IPS DF 6.9 (cell line): ENCODE results near the gene PATE3.

Source experiments
- DNase-seq: peaks from one replicate; pipeline ENCODE4 v3.0.0-alpha.2; 2013; ENCODE audit warnings: low read depth, low spot score
- H3K27ac ChIP-seq: one replicate; pipeline ENCODE4 v1.5.1; 2013; ENCODE audit warnings: low read length, control low read depth
- H3K27me3 ChIP-seq: 2 replicates; pipeline ENCODE4 v1.6.1; 2013; ENCODE audit warnings: mild to moderate bottlenecking, low read length; ENCODE audit not compliant: control insufficient read depth, insufficient read depth
- H3K36me3 ChIP-seq: 2 replicates; pipeline ENCODE4 v1.6.1; 2013; ENCODE audit warnings: low read length; ENCODE audit not compliant: control insufficient read depth, insufficient read depth
- H3K4me1 ChIP-seq: 2 replicates; pipeline ENCODE4 v1.6.1; 2013; ENCODE audit warnings: low read length; ENCODE audit not compliant: control insufficient read depth, insufficient read depth
- H3K4me3 ChIP-seq: 2 replicates; pipeline ENCODE4 v1.5.1; 2013; ENCODE audit warnings: mild to moderate bottlenecking, low read length
- H3K9me3 ChIP-seq: 2 replicates; pipeline ENCODE4 v1.6.1; 2013; ENCODE audit warnings: low read length, inconsistent platforms; ENCODE audit not compliant: control insufficient read depth, insufficient read depth
- WGBS: extraction: QIAGEN DNeasy Blood & Tissue Kit; methylation state at CpG from one replicate; pipeline ENCODE4 v1.1.7; 2013; ENCODE audit warnings: mixed read lengths, missing lambda C conversion rate; ENCODE audit not compliant: insufficient read length, insufficient coverage; 5-methylcytosine and 5-hydroxymethylcytosine counted together

Gene PATE3

DNA sequence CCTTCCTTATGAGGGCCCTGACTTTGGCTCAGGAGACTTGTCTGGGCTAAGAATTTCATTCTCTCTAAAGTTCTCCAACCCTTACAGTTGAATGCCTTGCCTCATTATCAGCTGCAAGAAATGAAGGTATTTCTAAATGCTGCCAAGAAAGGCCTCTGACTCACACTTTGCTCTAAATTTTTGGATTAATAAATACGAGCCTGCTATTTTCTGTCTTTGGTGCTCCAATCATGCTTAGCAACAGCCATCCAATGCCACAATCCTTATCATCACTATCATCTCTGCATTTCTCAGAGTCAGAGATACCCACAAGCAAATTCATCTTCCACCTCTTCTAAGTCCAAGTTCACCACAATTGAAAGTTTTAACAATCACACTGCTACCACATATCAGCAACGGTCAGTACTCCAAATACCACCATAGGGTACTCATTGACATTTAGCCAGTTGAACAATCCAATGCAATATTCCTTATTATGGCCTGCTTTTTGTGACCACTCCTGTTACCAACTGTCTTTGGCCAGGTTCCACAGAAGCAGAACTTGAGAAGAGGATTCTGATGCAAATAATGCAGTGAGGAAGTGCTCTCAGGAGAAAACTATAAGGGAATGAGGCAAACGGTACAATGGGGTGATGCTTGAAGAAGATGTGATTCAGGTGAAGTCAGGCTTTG, 15.0 kb upstream of the PATE3 start:
- H3K27ac ChIP-seq, result no peak overlapping the region
- WGBS, result no CpG with 5 or more reads among the region's 3 CpGs
- H3K4me1 ChIP-seq, result no peaks in the 10 kb centered on the region
- DNase-seq, result no peak
- no peaks in the 10 kb centered on the region for H3K36me3 ChIP-seq
- H3K4me3 ChIP-seq, result no peak overlapping the region
- H3K27me3 ChIP-seq, result no peaks in the 10 kb centered on the region; the same call in 1 of the 2 replicates
- no peaks in the 10 kb centered on the region for H3K9me3 ChIP-seq

DNA sequence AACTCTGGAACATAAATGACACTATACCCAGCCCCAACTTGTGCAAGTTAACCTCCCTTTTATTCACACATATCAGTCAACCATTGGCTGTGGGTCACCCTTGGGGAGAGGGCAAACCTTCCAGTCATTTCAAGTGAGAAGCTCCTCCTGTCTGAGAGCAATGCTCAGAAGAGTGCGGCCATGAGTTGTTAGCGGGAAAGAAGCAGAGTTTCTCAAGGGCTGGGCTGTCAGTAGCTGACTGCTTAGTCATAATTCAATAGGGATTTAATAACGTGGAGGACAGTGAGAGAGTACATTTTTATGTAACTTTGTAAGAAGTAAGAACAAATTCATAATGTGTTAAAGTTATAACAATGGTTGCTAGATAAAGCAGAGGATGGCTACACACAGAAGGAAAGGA, 14.4 kb upstream of the PATE3 start:
- H3K27me3 ChIP-seq, result no peaks in the 10 kb centered on the region; the same call in 1 of the 2 replicates
- H3K9me3 ChIP-seq, result no peaks in the 10 kb centered on the region
- H3K27ac ChIP-seq, result no peak overlapping the region
- H3K36me3 ChIP-seq, result no peaks in the 10 kb centered on the region
- DNase-seq, result no peak
- no peak overlapping the region for H3K4me3 ChIP-seq
- no CpG with 5 or more reads among the region's 3 CpGs for WGBS
- H3K4me1 ChIP-seq, result no peaks in the 10 kb centered on the region

DNA sequence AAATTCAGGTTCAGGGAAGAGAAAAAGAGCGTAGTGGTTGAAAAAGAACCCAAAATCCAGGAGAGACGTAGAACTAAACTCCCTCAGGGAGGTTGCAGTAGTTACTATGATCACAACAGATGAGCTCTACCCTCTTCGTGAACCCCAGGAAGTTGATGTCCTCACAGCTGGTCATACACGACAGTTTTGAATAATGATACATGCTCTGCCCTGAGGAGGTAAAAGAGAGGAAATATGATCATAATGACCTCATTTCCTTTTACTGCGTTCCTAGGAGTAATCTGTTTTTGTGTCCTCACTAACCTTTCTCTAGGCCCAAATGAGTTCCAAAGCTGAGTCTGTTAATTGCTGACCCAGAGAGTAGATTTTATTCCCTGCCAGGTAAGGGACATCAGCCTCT, 10.6 kb upstream of the PATE3 start:
- WGBS, result no CpG with 5 or more reads among the region's 5 CpGs
- no peaks in the 10 kb centered on the region for H3K36me3 ChIP-seq
- no peaks in the 10 kb centered on the region for H3K9me3 ChIP-seq
- no peak for DNase-seq
- H3K27me3 ChIP-seq, result no peaks in the 10 kb centered on the region
- H3K27ac ChIP-seq, result no peak overlapping the region
- H3K4me3 ChIP-seq, result no peak overlapping the region
- no peaks in the 10 kb centered on the region for H3K4me1 ChIP-seq

DNA sequence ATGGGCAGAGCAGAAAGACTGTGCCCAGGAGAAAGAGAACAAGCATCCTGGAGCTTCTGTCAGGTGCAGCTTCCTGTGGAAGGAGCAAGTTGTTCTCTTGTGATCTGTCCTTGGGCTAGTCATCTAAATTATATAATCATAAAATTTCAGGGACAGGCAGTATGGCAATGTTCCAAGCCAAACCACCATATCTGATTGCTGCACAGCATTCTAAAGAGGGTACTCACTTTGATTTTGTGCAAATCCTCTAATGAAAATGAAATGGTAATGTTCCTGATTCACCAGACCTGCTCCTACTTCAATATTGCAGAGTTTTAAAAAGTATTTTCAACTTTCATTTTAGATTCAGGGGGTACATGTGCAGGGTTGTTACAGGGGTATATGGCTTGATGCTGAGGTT, 9.2 kb upstream of the PATE3 start, which contains the start of gene PATE2:
Gene PATE2 (minus strand): TSS at position 101 of the 400 bp plus-strand sequence. CDS start 55 bp downstream, at position 46.
- no peaks in the 10 kb centered on the region for H3K4me1 ChIP-seq
- no peak for DNase-seq
- no peak within 1 kb of the TSS for H3K27ac ChIP-seq
- H3K9me3 ChIP-seq, result no peaks in the 10 kb centered on the region
- no peak within 1 kb of the TSS for H3K4me3 ChIP-seq
- no peaks in the 10 kb centered on the region for H3K27me3 ChIP-seq
- no peaks in the 10 kb centered on the region for H3K36me3 ChIP-seq

DNA sequence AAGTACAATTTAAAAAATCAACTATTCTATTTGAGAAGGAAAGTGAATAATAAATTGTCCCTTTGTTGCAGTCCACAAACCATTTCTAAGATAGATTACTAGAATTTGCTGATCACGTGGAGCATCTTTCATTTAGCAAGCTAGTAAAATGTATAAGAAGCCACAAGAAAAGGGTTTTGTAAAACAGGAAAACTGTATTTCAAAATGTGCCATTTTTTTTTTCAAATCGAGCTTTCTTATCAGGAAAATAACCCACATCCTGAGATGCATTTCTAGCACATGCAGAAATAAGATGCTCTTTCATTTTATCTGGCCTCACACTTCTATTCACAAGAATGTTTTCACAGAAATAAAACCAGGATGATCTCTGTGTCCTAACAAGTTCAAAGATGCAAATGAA, 3.2 kb upstream of the PATE3 start:
- Histone ChIP-seq H3K9me3 (no peaks in the 10 kb centered on the region), H3K27ac (no peak overlapping the region), H3K27me3 (no peaks in the 10 kb centered on the region), H3K4me3 (no peak overlapping the region), H3K4me1 (no peaks in the 10 kb centered on the region), H3K36me3 (no peaks in the 10 kb centered on the region)
- no peak for DNase-seq
- WGBS, result no CpG with 5 or more reads among the region's 2 CpGs

DNA sequence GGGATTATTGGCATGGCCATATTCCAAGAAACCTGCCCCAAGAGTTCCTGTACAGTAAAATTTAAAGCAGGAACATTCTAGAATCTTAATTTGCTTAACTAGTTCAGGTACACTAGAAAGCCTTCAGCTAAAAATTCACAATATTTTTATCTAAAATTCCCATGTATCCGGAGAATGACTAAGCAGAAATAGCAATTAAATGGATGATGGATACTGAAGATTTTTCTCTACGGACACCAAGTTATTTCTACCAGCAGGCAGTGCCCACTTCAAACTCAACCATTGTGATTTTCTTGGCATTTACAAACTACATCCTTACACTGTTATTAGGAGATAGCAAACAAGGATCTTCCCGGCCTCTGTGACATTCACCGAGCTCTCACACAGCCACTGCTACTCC, 2.9 kb downstream of the PATE3 start:
- H3K9me3 ChIP-seq, result no peaks in the 10 kb centered on the region
- H3K4me3 ChIP-seq, result no peak overlapping the region
- no CpG with 5 or more reads among the region's 4 CpGs for WGBS

DNA sequence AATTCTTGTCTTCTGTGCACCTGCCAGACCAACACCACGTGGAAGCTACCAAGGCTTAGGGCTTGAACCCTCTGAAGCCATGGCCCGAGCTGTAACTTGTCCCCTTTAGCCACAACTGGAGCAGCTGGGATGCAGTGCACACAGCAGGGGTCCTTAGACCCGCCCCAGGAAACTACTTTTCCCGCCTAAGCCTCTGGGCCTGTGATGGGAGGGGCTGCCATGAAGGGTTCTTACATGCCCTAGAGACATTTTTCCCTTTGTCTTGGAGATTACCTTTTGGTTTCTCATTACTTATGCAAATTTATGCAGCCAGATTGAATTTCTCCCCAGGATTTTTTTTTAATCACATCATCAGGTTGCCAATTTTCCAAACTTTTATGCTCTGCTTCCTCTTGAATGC, 9.7 kb downstream of the PATE3 start:
- no peak overlapping the region for H3K27ac ChIP-seq
- no CpG with 5 or more reads among the region's 4 CpGs for whole genome bisulfite sequencing

More for the DNA sequence above, 2.9 kb downstream of the PATE3 start:
- H3K27me3 ChIP-seq, result no peaks in the 10 kb centered on the region
- DNase-seq, result no peak
- H3K36me3 ChIP-seq, result no peaks in the 10 kb centered on the region
- no peak overlapping the region for H3K27ac ChIP-seq
- H3K4me1 ChIP-seq, result no peaks in the 10 kb centered on the region

DNA sequence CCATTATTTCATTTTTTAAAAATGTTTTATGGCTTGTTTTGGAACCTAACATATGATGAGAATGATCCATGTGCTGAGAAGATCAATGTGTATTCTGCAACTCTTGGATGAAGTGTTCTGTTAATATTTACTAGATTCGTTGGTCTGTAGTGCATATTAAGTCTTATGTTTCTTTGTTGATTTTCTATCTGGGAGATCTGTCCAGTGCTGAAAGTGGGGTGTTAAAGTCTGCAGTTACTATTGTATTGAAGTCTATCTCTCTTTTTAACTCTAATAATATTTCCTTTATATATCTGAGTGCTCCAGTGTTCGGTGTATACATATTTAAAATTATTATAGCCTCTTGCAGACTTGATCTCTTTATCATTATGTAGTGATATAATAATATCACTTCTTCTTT, 11.9 kb downstream of the PATE3 start:
- no peak for DNase-seq
- H3K4me3 ChIP-seq, result no peak overlapping the region
- WGBS, result no CpG with 5 or more reads among the region's 2 CpGs
- no peaks in the 10 kb centered on the region for H3K36me3 ChIP-seq
- no peak overlapping the region for H3K27ac ChIP-seq
- no peaks in the 10 kb centered on the region for H3K27me3 ChIP-seq
- peaks cover 2% of the 10 kb centered on the region; the same call in 1 of the 2 replicates for H3K4me1 ChIP-seq
- no peaks in the 10 kb centered on the region for H3K9me3 ChIP-seq

More for the DNA sequence above, 9.7 kb downstream of the PATE3 start:
- H3K4me3 ChIP-seq, result no peak overlapping the region
- H3K4me1 ChIP-seq, result peaks cover 2% of the 10 kb centered on the region; the same call in 1 of the 2 replicates
- no peaks in the 10 kb centered on the region for H3K27me3 ChIP-seq
- H3K36me3 ChIP-seq, result no peaks in the 10 kb centered on the region
- H3K9me3 ChIP-seq, result no peaks in the 10 kb centered on the region
- no peak for DNase-seq

DNA sequence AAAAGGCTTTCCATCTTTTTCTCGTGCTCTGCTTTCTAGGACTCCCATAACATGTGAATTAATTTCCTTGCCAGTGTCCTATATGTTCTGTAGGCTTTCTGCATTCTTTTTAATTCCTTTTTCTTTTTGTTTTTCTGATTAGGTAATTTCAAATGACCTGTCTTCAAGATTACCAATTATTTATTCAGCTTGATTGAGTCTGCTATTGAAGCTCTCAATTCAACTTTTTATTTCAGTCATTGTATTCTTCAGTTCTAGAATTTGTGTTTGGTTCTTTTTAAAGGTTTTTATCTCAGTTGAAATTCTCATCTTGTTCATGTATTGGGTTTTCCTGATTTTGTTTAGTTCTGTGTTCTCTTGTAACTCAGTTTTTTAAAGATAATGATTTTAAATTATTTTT, 14.5 kb downstream of the PATE3 start:
- Histone ChIP-seq H3K4me3 (no peak overlapping the region), H3K27me3 (no peaks in the 10 kb centered on the region), H3K4me1 (peaks cover 2% of the 10 kb centered on the region; the same call in 1 of the 2 replicates), H3K9me3 (no peaks in the 10 kb centered on the region), H3K36me3 (no peaks in the 10 kb centered on the region), H3K27ac (no peak overlapping the region)
- no peak for DNase-seq
- no CpG with 5 or more reads among the region's 1 CpG for WGBS

DNA sequence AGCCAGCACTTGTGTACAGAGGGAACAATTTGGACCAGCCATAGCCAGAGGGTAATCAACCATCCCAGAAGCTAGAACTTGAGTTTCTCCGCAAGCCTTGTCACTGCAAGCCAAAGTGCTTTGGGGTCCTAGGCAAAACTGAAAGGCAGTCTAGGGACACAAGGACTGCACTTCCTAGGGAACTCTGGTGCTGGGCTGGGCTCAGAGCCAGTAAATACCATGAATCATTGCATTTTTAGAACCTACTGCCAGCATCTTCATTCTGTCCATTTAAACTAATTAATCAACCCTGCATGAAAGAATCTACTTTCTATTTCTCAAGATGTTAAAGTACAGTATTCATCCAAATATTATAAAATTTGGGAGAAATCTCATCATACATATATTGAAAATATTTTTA, 20.0 kb downstream of the PATE3 start:
- Histone ChIP-seq H3K4me1 (peaks cover 1% of the 10 kb centered on the region; the same call in 1 of the 2 replicates), H3K27ac (no peak overlapping the region), H3K4me3 (no peak overlapping the region), H3K27me3 (no peaks in the 10 kb centered on the region), H3K36me3 (no peaks in the 10 kb centered on the region), H3K9me3 (no peaks in the 10 kb centered on the region)
- no peak for DNase-seq
- WGBS, result no CpG with 5 or more reads among the region's 1 CpG

DNA sequence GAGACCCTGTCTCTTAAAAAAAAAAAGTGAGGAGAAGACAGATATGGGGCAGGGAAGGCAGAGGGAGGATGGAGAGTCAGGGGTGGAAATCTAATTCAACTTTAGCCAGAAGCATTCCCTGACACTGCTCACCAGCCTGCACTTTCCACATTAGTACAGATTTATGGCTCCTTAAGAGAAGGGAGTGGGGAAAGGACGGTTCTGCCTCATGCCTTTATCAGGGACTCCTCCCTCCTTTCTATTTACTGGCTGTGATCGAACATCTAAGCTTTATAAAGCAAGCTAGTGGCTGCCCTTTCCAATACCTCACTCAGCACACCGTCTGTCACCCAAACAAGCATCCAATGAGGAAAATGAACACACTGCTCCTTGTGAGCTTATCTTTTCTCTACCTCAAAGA, 45.1 kb downstream of the PATE3 start, which contains the start of gene PATE4:
Gene PATE4 (plus strand): TSS at position 301 of the 400 bp plus-strand sequence. CDS start 44 bp downstream, at position 345.
- no peak within 1 kb of the TSS for H3K27ac ChIP-seq
- WGBS, result no CpG with 5 or more reads among the region's 3 CpGs

More for the DNA sequence above, 45.1 kb downstream of the PATE3 start, which contains the start of gene PATE4:
- no peaks in the 10 kb centered on the region for H3K36me3 ChIP-seq
- no peaks in the 10 kb centered on the region for H3K4me1 ChIP-seq
- no peaks in the 10 kb centered on the region for H3K27me3 ChIP-seq
- peaks cover 1% of the 10 kb centered on the region; the same call in 1 of the 2 replicates for H3K9me3 ChIP-seq
- no peak for DNase-seq
- no peak within 1 kb of the TSS for H3K4me3 ChIP-seq
